ENCODE measurements around the gene REST.

GRCh38 chr4:56958111-56958517 lies 50.4 kb downstream of the REST start:
- TF ChIP-seq CTCF (optimal IDR thresholded peaks at IDR 0.05 in 1 of 3, IDR thresholded peaks at IDR 0.05 in 1 of 3, conservative IDR thresholded peaks at IDR 0.05 in 1 of 3; ENCODE audit: extremely low read depth in 1 of 3, insufficient read depth in 2 of 3, low read length in 3 of 3) (no peak), EZH2 (IDR thresholded peaks at IDR 0.05; ENCODE audit: low read length) (no peak)

Data from keratinocyte (primary cell).